Neural cell (in vitro differentiated cells): Measurements from ENCODE around the gene NUP210.

Experiments
- CTCF ChIP-seq: fragments of 450-650 bp; IDR thresholded peaks from 2 replicates; pipeline ENCODE4 v1.5.1; 2014; ENCODE audit warnings: antibody characterized with exemption, mild to moderate bottlenecking, moderate library complexity; ENCODE audit not compliant: poor library complexity, severe bottlenecking
- EP300 ChIP-seq: fragments of 450-650 bp; conservative IDR thresholded peaks from 2 replicates; pipeline ENCODE4 v1.6.1; 2014; ENCODE audit warnings: antibody characterized with exemption, mild to moderate bottlenecking, moderate library complexity; ENCODE audit not compliant: poor library complexity, severe bottlenecking
- EZH2 ChIP-seq: fragments of 200-600, 300-800 bp; shearing (Covaris generic), sonication (generic); IDR thresholded peaks from 2 replicates; pipeline ENCODE4 v1.6.1; 2014; ENCODE audit warnings: antibody characterized with exemption, low read length, borderline replicate concordance, mild to moderate bottlenecking; ENCODE audit not compliant: insufficient read depth, poor library complexity, severe bottlenecking
- POLR2AphosphoS5 ChIP-seq: IDR thresholded peaks from 2 replicates; pipeline ENCODE4 v1.6.1; 2012
- REST ChIP-seq: IDR thresholded peaks from 2 replicates; pipeline ENCODE4 v1.6.1; 2012; ENCODE audit warnings: borderline replicate concordance

- no peak for TF ChIP-seq CTCF
- TF ChIP-seq EP300: no peak
- TF ChIP-seq EZH2: no peak
- TF ChIP-seq REST: no peak
- TF ChIP-seq POLR2AphosphoS5: no peak
These were observed 5.6 kb upstream of the NUP210 start for GRCh38 chr3:13425689-13426088.
